Measurements from ENCODE around the gene CAPN11. TPM values are rescaled to one million over a fixed set of nuclear protein-coding genes. Genes with fewer than 3 reads are reported as not detected.
A peak's percentile ranks its signal among the peaks of the same experiment; 100 is the strongest.

Gene CAPN11
- total and polyA plus RNA-seq, 7 donors: 0.41 to 1.6 (median 0.71) TPM; not detected in 3

GRCh38 chr6:44176762-44177509 is 18.3 kb downstream of the CAPN11 start:
- intact Hi-C loops (cut with DNase I): no loop called here
- no peaks in the 10 kb centered on the region for H3K36me3 ChIP-seq
- WGBS, 2 donors: 46 to 77% methylated on average over 24 of the region's 24 CpGs
- peaks cover 0 to 9% (median 2%) of the 10 kb centered on the region in 4 donors for H3K4me1 ChIP-seq
- H3K27me3 ChIP-seq: no peaks in the 10 kb centered on the region
- no peak for DNase-seq
- no peak overlapping the region for H3K4me3 ChIP-seq
- TF ChIP-seq POLR2AphosphoS5 (IDR thresholded peaks at IDR 0.05) (no peak), CTCF (IDR thresholded peaks at IDR 0.05) (no peak), EP300 (IDR thresholded peaks at IDR 0.05) (no peak), POLR2A (IDR thresholded peaks at IDR 0.05) (no peak)
- no peak overlapping the region for H3K27ac ChIP-seq
- H3K9me3 ChIP-seq: no peaks in the 10 kb centered on the region

DNA sequence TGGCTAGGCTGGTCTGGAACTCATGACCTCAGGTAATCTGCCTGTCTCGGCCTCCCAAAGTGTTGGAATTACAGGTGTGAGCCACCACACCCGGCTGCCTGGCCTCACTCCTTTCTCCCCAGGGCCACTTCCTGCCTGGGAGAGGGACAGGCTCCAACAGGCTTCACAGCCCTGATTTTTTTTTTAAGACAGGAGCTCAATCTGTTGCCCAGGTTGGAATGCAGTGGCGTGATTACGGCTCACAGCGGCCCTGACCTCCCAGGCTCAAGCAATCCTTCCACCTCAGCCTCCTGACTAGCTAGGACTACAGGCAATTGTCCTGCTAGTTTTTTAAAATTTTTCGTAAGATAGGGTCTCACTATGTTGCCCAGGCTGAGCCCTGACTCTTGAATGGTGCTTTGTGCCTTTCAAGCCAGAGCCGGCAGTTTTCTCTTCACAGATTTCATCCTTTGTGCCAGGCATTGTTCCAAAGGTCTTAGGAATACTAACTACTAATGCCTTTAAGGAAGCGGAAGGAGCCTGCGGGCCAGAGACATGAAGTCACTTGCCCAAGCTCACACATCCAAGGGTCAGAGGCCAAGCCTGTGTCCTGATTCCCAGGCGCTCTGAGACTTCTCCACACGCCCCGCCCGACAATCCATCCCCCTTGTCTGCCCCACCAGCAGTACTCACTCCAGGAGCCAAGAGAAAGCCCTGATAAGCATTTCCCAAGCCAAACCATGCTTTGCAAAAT is 19.2 kb downstream of the CAPN11 start:
- DNase-seq: peak; percentile 79
- WGBS, 2 donors: 82 to 85% methylated on average over 13 of the region's 13 CpGs
- intact Hi-C loops (cut with DNase I): no loop called here
- TF ChIP-seq POLR2A (IDR thresholded peaks at IDR 0.05) (no peak), POLR2AphosphoS5 (IDR thresholded peaks at IDR 0.05) (peak in 1 of 4 donors; percentile 7), CTCF (IDR thresholded peaks at IDR 0.05) (no peak)
- H3K4me1 ChIP-seq: peaks cover 0 to 4% (median 1%) of the 10 kb centered on the region in 4 donors
- H3K27ac ChIP-seq: peak overlapping the region in 2 of 4 donors; percentile 13 to 56
- H3K36me3 ChIP-seq: no peaks in the 10 kb centered on the region
- H3K9me3 ChIP-seq: no peaks in the 10 kb centered on the region
- no peak overlapping the region for H3K4me3 ChIP-seq
- H3K27me3 ChIP-seq: no peaks in the 10 kb centered on the region

DNA sequence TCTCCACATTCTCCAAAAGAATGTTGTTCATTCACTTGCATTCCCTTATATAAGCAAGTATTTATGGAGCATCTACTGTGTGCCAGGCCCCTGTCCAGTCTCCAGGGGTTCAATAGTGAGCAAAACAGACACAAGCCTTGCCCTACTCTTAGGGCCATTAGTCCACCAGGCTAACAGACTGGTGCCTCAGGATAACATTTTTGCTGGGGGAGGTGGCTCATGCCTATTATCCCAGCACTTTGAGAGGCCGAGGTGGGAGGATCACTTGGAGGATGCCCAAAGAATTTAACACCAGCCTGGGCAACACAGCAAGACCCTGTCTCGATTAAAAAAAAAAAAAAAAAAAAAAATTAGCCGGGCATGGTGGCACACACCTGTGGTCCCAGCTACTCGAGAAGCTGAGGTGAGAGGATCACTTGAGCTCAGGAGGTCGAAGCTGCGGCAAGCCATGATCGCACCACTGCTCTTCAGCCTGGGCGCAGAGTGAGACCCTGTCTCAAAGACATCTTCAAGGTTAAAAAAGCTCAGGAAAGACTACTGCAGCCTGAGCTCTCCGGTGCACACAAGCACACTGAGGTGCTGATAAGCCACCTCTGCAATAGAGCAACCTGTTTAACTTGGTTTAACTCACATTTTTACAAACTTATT is 19.9 kb downstream of the CAPN11 start:
- Histone ChIP-seq H3K4me3 (no peak overlapping the region), H3K4me1 (no peaks in the 10 kb centered on the region), H3K27me3 (no peaks in the 10 kb centered on the region), H3K9me3 (no peaks in the 10 kb centered on the region), H3K27ac (peak overlapping the region in 2 of 4 donors; percentile 13 to 56), H3K36me3 (no peaks in the 10 kb centered on the region)
- no peak for DNase-seq
- intact Hi-C loops (cut with DNase I): no loop called here
- WGBS, 2 donors: 92 to 93% methylated on average over 9 of the region's 9 CpGs
- TF ChIP-seq POLR2A (IDR thresholded peaks at IDR 0.05) (no peak), CTCF (IDR thresholded peaks at IDR 0.05) (no peak), EP300 (IDR thresholded peaks at IDR 0.05) (no peak), POLR2AphosphoS5 (IDR thresholded peaks at IDR 0.05) (no peak)

GRCh38 chr6:44179072-44179536 is 20.5 kb downstream of the CAPN11 start:
- no peak for TF ChIP-seq CTCF (IDR thresholded peaks at IDR 0.05)
- TF ChIP-seq POLR2AphosphoS5 (IDR thresholded peaks at IDR 0.05): no peak
- no peak for TF ChIP-seq POLR2A (IDR thresholded peaks at IDR 0.05)
- no peak for TF ChIP-seq EP300 (IDR thresholded peaks at IDR 0.05)
- intact Hi-C loops (cut with DNase I): no loop called here

More at GRCh38 chr6:44179072-44179536, 20.5 kb downstream of the CAPN11 start:
- no peaks in the 10 kb centered on the region for H3K36me3 ChIP-seq
- WGBS, 2 donors: 34 to 66% methylated on average over 4 of the region's 4 CpGs
- H3K9me3 ChIP-seq: no peaks in the 10 kb centered on the region
- H3K27ac ChIP-seq: no peak overlapping the region
- no peaks in the 10 kb centered on the region for H3K4me1 ChIP-seq
- DNase-seq: no peak
- H3K27me3 ChIP-seq: no peaks in the 10 kb centered on the region
- H3K4me3 ChIP-seq: no peak overlapping the region
